H1 (cell line): ENCODE data around the gene EPHB6. TPM values are rescaled to one million over a fixed set of nuclear protein-coding genes. Genes with fewer than 3 reads are reported as not detected.

ENCODE experiments used
- BCL11A ChIP-seq, 2 experiments: IDR thresholded peaks; one replicate each; pipeline ENCODE4 v1.6.1; 2011; ENCODE audit warnings: low read depth in 2 of 2, low read length in 2 of 2, mild to moderate bottlenecking in 2 of 2
- CEBPB ChIP-seq: IDR thresholded peaks from 2 replicates; pipeline ENCODE4 v1.6.1; 2012; ENCODE audit warnings: low read depth, low read length
- CHD1 ChIP-seq: IDR thresholded peaks from 2 replicates; pipeline ENCODE4 v1.6.1; 2012; ENCODE audit warnings: low read depth, low read length, improper control_type of control experiment
- CTBP2 ChIP-seq: IDR thresholded peaks from 2 replicates; pipeline ENCODE4 v1.7.0; 2011; ENCODE audit warnings: borderline replicate concordance, mild to moderate bottlenecking, moderate library complexity, mixed read lengths, low read length; ENCODE audit not compliant: insufficient read depth, insufficient read length
- EZH2 ChIP-seq: fragments of 200-600 bp; sonication (generic); IDR thresholded peaks from 2 replicates; pipeline ENCODE4 v1.7.1; 2012; ENCODE audit warnings: low read depth, mild to moderate bottlenecking, moderate library complexity, low read length, inconsistent platforms; ENCODE audit not compliant: severe bottlenecking
- NANOG ChIP-seq: IDR thresholded peaks from 2 replicates; pipeline ENCODE4 v1.6.1; 2011; ENCODE audit warnings: low read length, low read depth, mild to moderate bottlenecking, inconsistent platforms; ENCODE audit not compliant: insufficient read depth, poor library complexity, severe bottlenecking
- NRF1 ChIP-seq: IDR thresholded peaks from 2 replicates; pipeline ENCODE4 v1.6.1; 2011; ENCODE audit warnings: mild to moderate bottlenecking, low read depth, low read length, improper control_type of control experiment
- PHF8 ChIP-seq: fragments of 200-600 bp; sonication (generic); conservative IDR thresholded peaks from 2 replicates; pipeline ENCODE4 v1.7.1; 2012; ENCODE audit warnings: low read depth, mild to moderate bottlenecking, inconsistent platforms, low read length, moderate library complexity
- TAF1 ChIP-seq: IDR thresholded peaks from 2 replicates; pipeline ENCODE4 v1.6.1; 2011; ENCODE audit warnings: mild to moderate bottlenecking, low read depth, low read length
- USF2 ChIP-seq: IDR thresholded peaks from 2 replicates; pipeline ENCODE4 v1.6.1; 2011; ENCODE audit warnings: low read length, improper control_type of control experiment
- polyA plus RNA-seq, 7 experiments: library from polyadenylated mRNA; depleted of rRNA in 3 of 7; stranded (reverse) in 5 of 7; unstranded in 2 of 7; fragments of >200 nt in 5 of 7; fragments of 200-250 nt in 2 of 7; gene quantifications; 1 replicate in 5 of 7; 2 replicates in 1 of 7; 4 replicates in 1 of 7; pipeline versions ENCODE4 v1.2.1 to v1.2.3, GENCODE V29; 2011 to 2013; ENCODE audit warnings: missing spikeins in 2 of 7, mixed read lengths in 2 of 7
- total RNA-seq: library from RNA; stranded (reverse); fragmentation: NEBNext Ultra II Directional; extraction: Animal tissue kit (Norgen Biotek cat#: 25700); gene quantifications from 2 replicates; pipeline ENCODE4 v1.2.1, GENCODE V29; 2021
- TF ChIP-seq, protein P1 (sequence below): fragments of 300-600 bp; sonication (generic); IDR thresholded peaks from 2 replicates; pipeline ENCODE4 v1.7.1; 2012; ENCODE audit warnings: low read length, moderate library complexity, mild to moderate bottlenecking, inconsistent platforms; ENCODE audit not compliant: insufficient replicate concordance

EPHB6 gene
- total and polyA plus RNA-seq, 2 of the 8 experiments (the other 6 are each of a cell fraction or from before 2014, with no cell fraction given), result 19.7 TPM

DNA sequence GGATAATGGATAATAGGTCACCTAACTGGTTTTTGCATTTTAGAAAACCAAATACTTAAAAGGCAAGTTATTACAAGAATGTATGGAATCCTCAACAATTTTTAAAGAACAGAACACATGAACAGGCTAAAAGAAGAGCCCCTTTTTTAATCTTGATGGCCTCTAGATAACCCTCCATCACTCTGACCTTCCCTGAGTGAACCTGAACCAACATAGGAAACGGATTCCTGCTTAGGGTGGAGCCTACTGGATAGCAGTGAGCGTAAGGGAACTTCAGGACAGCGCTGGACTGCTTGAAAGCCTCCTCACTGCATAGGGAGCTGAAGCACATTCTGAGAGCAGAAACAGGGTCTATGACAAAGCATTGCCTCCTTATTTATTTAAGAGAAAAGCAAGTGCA, 58.2 kb downstream of the EPHB6 start (continued):
- TF ChIP-seq, protein P1, sequence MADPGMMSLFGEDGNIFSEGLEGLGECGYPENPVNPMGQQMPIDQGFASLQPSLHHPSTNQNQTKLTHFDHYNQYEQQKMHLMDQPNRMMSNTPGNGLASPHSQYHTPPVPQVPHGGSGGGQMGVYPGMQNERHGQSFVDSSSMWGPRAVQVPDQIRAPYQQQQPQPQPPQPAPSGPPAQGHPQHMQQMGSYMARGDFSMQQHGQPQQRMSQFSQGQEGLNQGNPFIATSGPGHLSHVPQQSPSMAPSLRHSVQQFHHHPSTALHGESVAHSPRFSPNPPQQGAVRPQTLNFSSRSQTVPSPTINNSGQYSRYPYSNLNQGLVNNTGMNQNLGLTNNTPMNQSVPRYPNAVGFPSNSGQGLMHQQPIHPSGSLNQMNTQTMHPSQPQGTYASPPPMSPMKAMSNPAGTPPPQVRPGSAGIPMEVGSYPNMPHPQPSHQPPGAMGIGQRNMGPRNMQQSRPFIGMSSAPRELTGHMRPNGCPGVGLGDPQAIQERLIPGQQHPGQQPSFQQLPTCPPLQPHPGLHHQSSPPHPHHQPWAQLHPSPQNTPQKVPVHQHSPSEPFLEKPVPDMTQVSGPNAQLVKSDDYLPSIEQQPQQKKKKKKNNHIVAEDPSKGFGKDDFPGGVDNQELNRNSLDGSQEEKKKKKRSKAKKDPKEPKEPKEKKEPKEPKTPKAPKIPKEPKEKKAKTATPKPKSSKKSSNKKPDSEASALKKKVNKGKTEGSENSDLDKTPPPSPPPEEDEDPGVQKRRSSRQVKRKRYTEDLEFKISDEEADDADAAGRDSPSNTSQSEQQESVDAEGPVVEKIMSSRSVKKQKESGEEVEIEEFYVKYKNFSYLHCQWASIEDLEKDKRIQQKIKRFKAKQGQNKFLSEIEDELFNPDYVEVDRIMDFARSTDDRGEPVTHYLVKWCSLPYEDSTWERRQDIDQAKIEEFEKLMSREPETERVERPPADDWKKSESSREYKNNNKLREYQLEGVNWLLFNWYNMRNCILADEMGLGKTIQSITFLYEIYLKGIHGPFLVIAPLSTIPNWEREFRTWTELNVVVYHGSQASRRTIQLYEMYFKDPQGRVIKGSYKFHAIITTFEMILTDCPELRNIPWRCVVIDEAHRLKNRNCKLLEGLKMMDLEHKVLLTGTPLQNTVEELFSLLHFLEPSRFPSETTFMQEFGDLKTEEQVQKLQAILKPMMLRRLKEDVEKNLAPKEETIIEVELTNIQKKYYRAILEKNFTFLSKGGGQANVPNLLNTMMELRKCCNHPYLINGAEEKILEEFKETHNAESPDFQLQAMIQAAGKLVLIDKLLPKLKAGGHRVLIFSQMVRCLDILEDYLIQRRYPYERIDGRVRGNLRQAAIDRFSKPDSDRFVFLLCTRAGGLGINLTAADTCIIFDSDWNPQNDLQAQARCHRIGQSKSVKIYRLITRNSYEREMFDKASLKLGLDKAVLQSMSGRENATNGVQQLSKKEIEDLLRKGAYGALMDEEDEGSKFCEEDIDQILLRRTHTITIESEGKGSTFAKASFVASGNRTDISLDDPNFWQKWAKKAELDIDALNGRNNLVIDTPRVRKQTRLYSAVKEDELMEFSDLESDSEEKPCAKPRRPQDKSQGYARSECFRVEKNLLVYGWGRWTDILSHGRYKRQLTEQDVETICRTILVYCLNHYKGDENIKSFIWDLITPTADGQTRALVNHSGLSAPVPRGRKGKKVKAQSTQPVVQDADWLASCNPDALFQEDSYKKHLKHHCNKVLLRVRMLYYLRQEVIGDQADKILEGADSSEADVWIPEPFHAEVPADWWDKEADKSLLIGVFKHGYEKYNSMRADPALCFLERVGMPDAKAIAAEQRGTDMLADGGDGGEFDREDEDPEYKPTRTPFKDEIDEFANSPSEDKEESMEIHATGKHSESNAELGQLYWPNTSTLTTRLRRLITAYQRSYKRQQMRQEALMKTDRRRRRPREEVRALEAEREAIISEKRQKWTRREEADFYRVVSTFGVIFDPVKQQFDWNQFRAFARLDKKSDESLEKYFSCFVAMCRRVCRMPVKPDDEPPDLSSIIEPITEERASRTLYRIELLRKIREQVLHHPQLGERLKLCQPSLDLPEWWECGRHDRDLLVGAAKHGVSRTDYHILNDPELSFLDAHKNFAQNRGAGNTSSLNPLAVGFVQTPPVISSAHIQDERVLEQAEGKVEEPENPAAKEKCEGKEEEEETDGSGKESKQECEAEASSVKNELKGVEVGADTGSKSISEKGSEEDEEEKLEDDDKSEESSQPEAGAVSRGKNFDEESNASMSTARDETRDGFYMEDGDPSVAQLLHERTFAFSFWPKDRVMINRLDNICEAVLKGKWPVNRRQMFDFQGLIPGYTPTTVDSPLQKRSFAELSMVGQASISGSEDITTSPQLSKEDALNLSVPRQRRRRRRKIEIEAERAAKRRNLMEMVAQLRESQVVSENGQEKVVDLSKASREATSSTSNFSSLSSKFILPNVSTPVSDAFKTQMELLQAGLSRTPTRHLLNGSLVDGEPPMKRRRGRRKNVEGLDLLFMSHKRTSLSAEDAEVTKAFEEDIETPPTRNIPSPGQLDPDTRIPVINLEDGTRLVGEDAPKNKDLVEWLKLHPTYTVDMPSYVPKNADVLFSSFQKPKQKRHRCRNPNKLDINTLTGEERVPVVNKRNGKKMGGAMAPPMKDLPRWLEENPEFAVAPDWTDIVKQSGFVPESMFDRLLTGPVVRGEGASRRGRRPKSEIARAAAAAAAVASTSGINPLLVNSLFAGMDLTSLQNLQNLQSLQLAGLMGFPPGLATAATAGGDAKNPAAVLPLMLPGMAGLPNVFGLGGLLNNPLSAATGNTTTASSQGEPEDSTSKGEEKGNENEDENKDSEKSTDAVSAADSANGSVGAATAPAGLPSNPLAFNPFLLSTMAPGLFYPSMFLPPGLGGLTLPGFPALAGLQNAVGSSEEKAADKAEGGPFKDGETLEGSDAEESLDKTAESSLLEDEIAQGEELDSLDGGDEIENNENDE, result no peak
- TF ChIP-seq TAF1, result no peak
- no peak for TF ChIP-seq BCL11A (IDR thresholded peaks at IDR 0.05; ENCODE audit: low read depth in 2 of 2, low read length in 2 of 2)
- no peak for TF ChIP-seq USF2
- TF ChIP-seq CEBPB, result no peak
- no peak for TF ChIP-seq PHF8
- TF ChIP-seq CHD1, result no peak
- TF ChIP-seq CTBP2, result no peak
- TF ChIP-seq NANOG, result no peak
- no peak for TF ChIP-seq EZH2
- TF ChIP-seq NRF1, result no peak
